22Rv1 (cell line): Measurements from ENCODE around the gene SIRPG.
"Not testable (repeated sequence)": the region's sequence is repeated elsewhere in the genome, so short reads cannot be mapped to it uniquely, and the experiment has no call there.

ENCODE experiments used
- CTCF ChIP-seq: fragments of 450-650 bp; IDR thresholded peaks from 2 replicates; pipeline ENCODE4 v1.5.1; 2017; ENCODE audit warnings: mild to moderate bottlenecking
- ZFX ChIP-seq: fragments of 450-650 bp; IDR thresholded peaks from 2 replicates; pipeline ENCODE4 v1.6.1; 2017; ENCODE audit warnings: antibody characterized with exemption, borderline replicate concordance

- TF ChIP-seq CTCF, ZFX: not testable (repeated sequence)
Observed at GRCh38 chr20:1610404-1610803, 47.2 kb downstream of the SIRPG start.
